Right lobe of liver (tissue), 4 donors: ENCODE measurements around the gene FLRT2.

Experiments
- CTCF ChIP-seq, 4 donors: fragments of 200-600 bp in 3 of 4; fragments of 450-650 bp in 1 of 4; IDR thresholded peaks; one replicate each; pipeline versions ENCODE4 v1.5.1 to v1.8.0; 2016 to 2022; ENCODE audit warnings: antibody characterized with exemption in 4 of 4, mild to moderate bottlenecking in 2 of 4
- POLR2A ChIP-seq: fragments of 450-650 bp; IDR thresholded peaks from one replicate; pipeline ENCODE4 v1.6.1; 2017; ENCODE audit warnings: antibody characterized with exemption, mild to moderate bottlenecking
- donor health status: DM: no; HTN: no; CAD: no.
- donor health status: DM: no; HTN: no; CAD: no.
- donor health status: DM: no; HTN: yes; CAD: no.

DNA sequence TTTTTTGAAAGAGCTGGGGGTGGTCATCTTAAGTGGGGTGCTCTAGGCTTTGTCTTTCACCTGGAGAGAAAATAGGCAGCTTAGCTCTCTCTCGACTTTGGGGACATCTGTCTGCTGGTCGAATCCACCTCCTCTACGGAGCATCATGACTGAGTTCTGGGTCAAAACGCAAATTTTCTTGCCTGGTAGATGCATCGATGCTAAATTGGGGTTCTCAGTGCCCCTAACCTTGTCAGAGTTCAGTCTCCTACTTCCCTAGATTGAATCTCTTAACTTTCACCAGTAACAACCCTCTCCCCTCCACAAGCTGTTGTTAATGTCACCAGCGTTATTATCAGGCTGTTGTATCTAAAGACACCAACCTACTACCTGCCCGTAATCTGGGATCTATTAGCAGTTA is 682 bp downstream of the FLRT2 start:
- TF ChIP-seq CTCF (IDR thresholded peaks at IDR 0.05), result no peak
- no peak for TF ChIP-seq POLR2A
